GM13976 (cell line): ENCODE measurements around the gene MITF.

Experiments
- DNase-seq: peaks from one replicate; pipeline ENCODE4 v3.0.0; 2012; ENCODE audit warnings: low spot score
- in situ Hi-C: fragments of 300-500 bp; cut with MboI; formaldehyde crosslinking; loops from one replicate; pipeline ENCODE4 v1.12.0; 2022; ENCODE audit warnings: low sequenced_read_pairs, mixed read lengths, inconsistent platforms; ENCODE audit not compliant: unreplicated experiment
- TF ChIP-seq, protein P1 (sequence below): IDR thresholded peaks from 2 replicates; pipeline ENCODE4 v1.5.1; 2012; ENCODE audit warnings: borderline replicate concordance, mild to moderate bottlenecking; ENCODE audit not compliant: insufficient read depth; ENCODE audit errors: extremely low read depth, missing control alignments, control extremely low read depth

MITF gene

GRCh38 chr3:69938931-69939330, 199.7 kb downstream of the MITF start:
- TF ChIP-seq, protein P1, sequence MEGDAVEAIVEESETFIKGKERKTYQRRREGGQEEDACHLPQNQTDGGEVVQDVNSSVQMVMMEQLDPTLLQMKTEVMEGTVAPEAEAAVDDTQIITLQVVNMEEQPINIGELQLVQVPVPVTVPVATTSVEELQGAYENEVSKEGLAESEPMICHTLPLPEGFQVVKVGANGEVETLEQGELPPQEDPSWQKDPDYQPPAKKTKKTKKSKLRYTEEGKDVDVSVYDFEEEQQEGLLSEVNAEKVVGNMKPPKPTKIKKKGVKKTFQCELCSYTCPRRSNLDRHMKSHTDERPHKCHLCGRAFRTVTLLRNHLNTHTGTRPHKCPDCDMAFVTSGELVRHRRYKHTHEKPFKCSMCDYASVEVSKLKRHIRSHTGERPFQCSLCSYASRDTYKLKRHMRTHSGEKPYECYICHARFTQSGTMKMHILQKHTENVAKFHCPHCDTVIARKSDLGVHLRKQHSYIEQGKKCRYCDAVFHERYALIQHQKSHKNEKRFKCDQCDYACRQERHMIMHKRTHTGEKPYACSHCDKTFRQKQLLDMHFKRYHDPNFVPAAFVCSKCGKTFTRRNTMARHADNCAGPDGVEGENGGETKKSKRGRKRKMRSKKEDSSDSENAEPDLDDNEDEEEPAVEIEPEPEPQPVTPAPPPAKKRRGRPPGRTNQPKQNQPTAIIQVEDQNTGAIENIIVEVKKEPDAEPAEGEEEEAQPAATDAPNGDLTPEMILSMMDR = no peak
- no peak for DNase-seq
- in situ Hi-C loops = no loop called here

GRCh38 chr3:69941037-69941436, 201.8 kb downstream of the MITF start:
- TF ChIP-seq, protein P1 = no peak
- DNase-seq = no peak
- in situ Hi-C loops = no loop called here

DNA sequence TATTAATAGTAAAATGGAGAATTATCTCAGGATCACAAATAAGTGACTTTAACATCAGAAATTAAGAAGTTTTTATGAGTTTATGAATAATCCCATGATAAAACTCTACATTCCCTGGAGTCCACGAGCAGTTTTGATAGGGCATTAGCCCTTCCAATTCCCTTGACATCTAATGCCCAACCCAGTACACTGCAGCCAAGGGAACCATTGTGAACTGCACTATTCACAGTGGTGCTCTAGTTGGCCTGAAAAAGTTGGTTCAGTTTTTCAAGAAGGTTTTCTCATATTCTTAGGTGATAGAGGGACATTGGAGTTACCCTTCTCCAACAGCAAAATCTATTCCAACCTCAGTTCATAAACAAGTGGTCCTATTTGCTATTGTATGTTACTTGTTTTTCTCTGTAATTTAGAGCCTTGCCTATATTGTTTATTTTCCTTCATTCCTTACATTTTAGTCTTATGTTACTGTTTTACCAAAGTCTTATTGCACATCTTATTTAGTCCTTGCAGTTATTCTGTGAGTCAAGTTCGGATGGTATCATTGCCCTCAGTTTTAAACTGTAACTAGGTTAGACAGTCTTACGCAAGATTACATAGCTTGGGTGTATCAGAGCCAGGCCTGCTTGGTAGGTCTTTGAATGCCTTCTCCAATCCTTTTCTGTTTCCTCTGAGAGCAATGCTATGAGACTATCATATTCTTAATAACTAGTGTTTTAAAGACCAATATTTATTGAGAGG, 202.3 kb downstream of the MITF start:
- in situ Hi-C loops = no loop called here

GRCh38 chr3:69944931-69945493, 205.7 kb downstream of the MITF start:
- no peak for DNase-seq
- in situ Hi-C loops = no loop called here
- TF ChIP-seq, protein P1 = no peak

More for the DNA sequence above, 202.3 kb downstream of the MITF start:
- TF ChIP-seq, protein P1 = no peak
- DNase-seq = no peak

DNA sequence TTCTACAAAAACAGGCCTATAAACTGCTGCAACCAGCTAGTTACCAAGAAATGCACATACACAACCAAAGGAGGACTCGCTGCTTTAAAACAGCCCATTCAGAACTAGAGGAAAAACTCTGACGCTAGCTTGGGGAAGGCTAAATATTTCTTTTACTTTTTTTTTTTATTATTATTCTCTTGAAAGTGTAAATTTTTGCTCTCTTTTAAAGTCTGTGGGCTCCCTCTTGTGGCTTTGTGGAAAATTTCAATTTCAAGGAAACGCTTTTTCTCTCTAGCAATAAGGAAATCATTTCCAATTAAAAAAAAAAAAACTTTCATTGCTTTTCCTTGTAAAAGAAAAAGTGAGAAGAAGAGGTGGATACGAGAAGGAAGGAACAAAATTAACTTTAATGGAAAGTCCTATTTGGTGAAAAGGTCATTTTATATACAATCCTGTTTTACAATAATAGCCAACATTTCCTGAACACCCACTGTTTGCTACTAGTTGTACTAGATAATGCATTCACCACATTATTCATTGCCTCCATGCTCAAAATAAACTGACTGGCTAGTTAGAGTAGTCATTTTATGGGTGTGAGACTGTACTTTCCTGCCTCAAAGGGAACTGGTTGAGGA, 209.1 kb downstream of the MITF start:
- in situ Hi-C loops = no loop called here
- TF ChIP-seq, protein P1 = no peak
- DNase-seq = no peak

DNA sequence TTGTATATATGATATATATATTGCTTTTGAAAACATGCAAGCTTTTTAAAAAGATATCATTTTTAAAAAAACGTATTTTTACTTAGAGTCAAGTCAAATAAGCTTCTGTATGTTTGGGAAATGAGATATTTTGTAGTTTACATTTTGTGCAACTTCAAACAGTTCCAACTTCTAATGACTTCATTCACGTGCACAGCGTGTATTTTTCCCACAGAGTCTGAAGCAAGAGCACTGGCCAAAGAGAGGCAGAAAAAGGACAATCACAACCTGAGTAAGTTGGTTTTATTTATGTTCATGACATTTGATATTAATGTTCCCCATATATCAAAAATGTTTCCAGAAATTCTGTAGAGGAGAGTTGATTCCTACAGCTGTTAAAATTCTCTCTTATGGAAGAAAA, 212.4 kb downstream of the MITF start:
- in situ Hi-C loops = no loop called here
- DNase-seq = no peak
- TF ChIP-seq, protein P1 = no peak

- TF ChIP-seq, protein P1 = no peak
- DNase-seq = no peak
- in situ Hi-C loops = no loop called here
Observed at GRCh38 chr3:69959581-69959980, 220.3 kb downstream of the MITF start.
